GM12891 (cell line): ENCODE measurements around the gene MCTP1.

Experiments
- POLR2A ChIP-seq: IDR thresholded peaks from 2 replicates; pipeline ENCODE4 v1.6.1; 2011; ENCODE audit warnings: low read depth, low read length, control low read depth
- POLR2AphosphoS5 ChIP-seq: IDR thresholded peaks from 2 replicates; pipeline ENCODE4 v1.6.1; 2011; ENCODE audit warnings: low read depth, low read length, control low read depth
- POU2F2 ChIP-seq: IDR thresholded peaks from 2 replicates; pipeline ENCODE4 v1.6.1; 2011; ENCODE audit warnings: low read depth, mild to moderate bottlenecking, control low read depth, low read length, moderate library complexity
- SPI1 ChIP-seq: IDR thresholded peaks from 2 replicates; pipeline ENCODE4 v1.6.1; 2011; ENCODE audit warnings: low read depth, low read length, control low read depth
- TAF1 ChIP-seq: IDR thresholded peaks from 2 replicates; pipeline ENCODE4 v1.6.1; 2011; ENCODE audit warnings: low read depth, low read length, control low read depth

DNA sequence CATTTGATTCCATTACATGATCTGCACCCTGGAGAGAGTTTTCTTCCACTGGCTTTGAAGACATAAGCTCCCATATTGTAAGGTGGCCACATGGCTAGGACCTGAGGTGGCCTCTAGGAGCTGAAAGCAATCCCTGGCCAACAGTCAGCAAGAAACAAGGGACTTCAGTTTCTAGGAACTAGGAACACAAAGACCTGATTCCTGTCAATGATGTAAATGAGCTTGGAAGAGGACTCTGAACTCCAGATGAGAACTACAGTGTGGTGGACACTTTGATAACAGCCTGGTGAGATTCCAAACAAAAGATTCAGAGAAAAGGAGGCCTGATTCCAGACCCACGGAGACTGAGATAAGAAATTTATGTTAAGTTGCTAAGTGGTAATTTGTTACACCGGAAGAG is 129.0 kb downstream of the MCTP1 start:
- no peak for TF ChIP-seq POLR2A
- no peak for TF ChIP-seq TAF1
- no peak for TF ChIP-seq POLR2AphosphoS5
- TF ChIP-seq POU2F2: no peak
- TF ChIP-seq SPI1: no peak
